Activated CD4-positive, alpha-beta memory T cell treated with anti-CD3 and anti-CD28 coated beads, Interleukin-2, amount 10 ng/mL, durations not matched to agents 7 days and 5 days (primary cell): Measurements from ENCODE around the gene TANC2. TPM values are rescaled to one million over a fixed set of nuclear protein-coding genes. Genes with fewer than 3 reads are reported as not detected.

Experiments
- CTCF ChIA-PET: fragments of 350-600 bp; sonication (Branson Sonifier 250); formaldehyde crosslinking; loops from one replicate; lab custom pipeline; 2021; ENCODE audit warnings: antibody characterized with exemption, inconsistent platforms; lab: Charles Lee
- POLR2A ChIA-PET: fragments of 350-600 bp; sonication (Branson Sonifier 250); formaldehyde crosslinking; loops from one replicate; lab custom pipeline; 2021; ENCODE audit warnings: antibody characterized with exemption; lab: Charles Lee
- DNase-seq: peaks from one replicate; pipeline ENCODE4 v3.0.0-alpha.2; 2020
- H3K27ac Mint-ChIP-seq: one replicate; pipeline ENCODE4 v1.8.0; 2021; ENCODE audit warnings: mild to moderate bottlenecking, mixed read lengths
- H3K27me3 Mint-ChIP-seq: one replicate; pipeline ENCODE4 v1.8.0; 2021; ENCODE audit warnings: mixed read lengths
- H3K36me3 Mint-ChIP-seq: one replicate; pipeline ENCODE4 v1.8.0; 2021; ENCODE audit warnings: low read depth, mixed read lengths
- H3K4me1 Mint-ChIP-seq: one replicate; pipeline ENCODE4 v1.8.0; 2021; ENCODE audit warnings: mixed read lengths
- H3K4me3 Mint-ChIP-seq: one replicate; pipeline ENCODE4 v1.8.0; 2021; ENCODE audit warnings: mild to moderate bottlenecking, mixed read lengths
- H3K9me3 Mint-ChIP-seq: one replicate; pipeline ENCODE4 v1.8.0; 2021; ENCODE audit warnings: mixed read lengths
- total RNA-seq, 2 experiments: library from RNA; stranded (reverse); gene quantifications; one replicate each; pipeline ENCODE4 v1.2.3, GENCODE V29; 2021

TANC2 gene
- total RNA-seq, result 10 to 100 TPM in 1 of 2 experiments, 1 to 10 TPM in 1; 9.0 to 10.6 TPM

- no peaks in the 10 kb centered on the region for H3K9me3 Mint-ChIP-seq
- peaks cover 25% of the 10 kb centered on the region for H3K4me1 Mint-ChIP-seq
- H3K4me3 Mint-ChIP-seq, result peak within 1 kb of the TSS; percentile 84
- H3K27me3 Mint-ChIP-seq, result peaks cover 42% of the 10 kb centered on the region
- no peaks in the 10 kb centered on the region for H3K36me3 Mint-ChIP-seq
- H3K27ac Mint-ChIP-seq, result peak within 1 kb of the TSS; percentile 85
- peak; percentile 79 for DNase-seq
- POLR2A ChIA-PET, result interaction anchor here (0.9 kb wide), 2 partner anchors 255 to 453 kb away, joined by 3 read pairs; no protein-coding TSS in a partner anchor
- CTCF ChIA-PET, result no interaction called here
Observed at GRCh38 chr17:62965686-62966425, at the start of gene TANC2. TANC2 (plus strand) TSS chr17:62966235; CDS start chr17:63009560, 43,325 bp downstream.

- Mint-ChIP-seq H3K4me3 (no peak overlapping the region), H3K27ac (no peak overlapping the region), H3K27me3 (peaks cover 11% of the 10 kb centered on the region), H3K4me1 (no peaks in the 10 kb centered on the region), H3K9me3 (no peaks in the 10 kb centered on the region), H3K36me3 (no peaks in the 10 kb centered on the region)
- ChIA-PET CTCF (no interaction called here), POLR2A (no interaction called here)
- DNase-seq, result no peak
Observed at GRCh38 chr17:62916684-62917571, 49.1 kb upstream of the TANC2 start.

- H3K27ac Mint-ChIP-seq, result no peak overlapping the region
- DNase-seq, result no peak
- ChIA-PET CTCF (no interaction called here), POLR2A (no interaction called here)
- no peaks in the 10 kb centered on the region for H3K4me1 Mint-ChIP-seq
- H3K4me3 Mint-ChIP-seq, result no peak overlapping the region
- peaks cover 9% of the 10 kb centered on the region for H3K27me3 Mint-ChIP-seq
- H3K36me3 Mint-ChIP-seq, result no peaks in the 10 kb centered on the region
- no peaks in the 10 kb centered on the region for H3K9me3 Mint-ChIP-seq
Observed at GRCh38 chr17:62919388-62919787, 46.6 kb upstream of the TANC2 start.

GRCh38 chr17:62920300-62920699 lies 45.7 kb upstream of the TANC2 start:
- CTCF ChIA-PET, result interaction anchor here (1.2 kb wide), 1 partner anchor 14 kb away, joined by 3 read pairs; no protein-coding TSS in a partner anchor
- POLR2A ChIA-PET, result no interaction called here
- Mint-ChIP-seq H3K4me1 (no peaks in the 10 kb centered on the region), H3K36me3 (no peaks in the 10 kb centered on the region), H3K27me3 (peaks cover 8% of the 10 kb centered on the region), H3K9me3 (no peaks in the 10 kb centered on the region), H3K27ac (no peak overlapping the region), H3K4me3 (no peak overlapping the region)
- no peak for DNase-seq

- no peak for DNase-seq
- H3K36me3 Mint-ChIP-seq, result no peaks in the 10 kb centered on the region
- no peaks in the 10 kb centered on the region for H3K9me3 Mint-ChIP-seq
- ChIA-PET POLR2A (no interaction called here), CTCF (no interaction called here)
- no peak overlapping the region for H3K4me3 Mint-ChIP-seq
- H3K27ac Mint-ChIP-seq, result no peak overlapping the region
- H3K27me3 Mint-ChIP-seq, result peaks cover 9% of the 10 kb centered on the region
- no peaks in the 10 kb centered on the region for H3K4me1 Mint-ChIP-seq
Observed at GRCh38 chr17:62921817-62922216, 44.2 kb upstream of the TANC2 start.

- Mint-ChIP-seq H3K4me3 (no peak overlapping the region), H3K36me3 (no peaks in the 10 kb centered on the region)
Observed at GRCh38 chr17:62923258-62924150, 42.5 kb upstream of the TANC2 start.

GRCh38 chr17:62925267-62925836 lies 40.7 kb upstream of the TANC2 start:
- H3K4me3 Mint-ChIP-seq, result no peak overlapping the region
- H3K36me3 Mint-ChIP-seq, result no peaks in the 10 kb centered on the region
- no peaks in the 10 kb centered on the region for H3K9me3 Mint-ChIP-seq
- DNase-seq, result no peak
- CTCF ChIA-PET, result no interaction called here
- no peaks in the 10 kb centered on the region for H3K4me1 Mint-ChIP-seq
- H3K27ac Mint-ChIP-seq, result no peak overlapping the region
- peaks cover 12% of the 10 kb centered on the region for H3K27me3 Mint-ChIP-seq
- POLR2A ChIA-PET, result no interaction called here

More at GRCh38 chr17:62923258-62924150, 42.5 kb upstream of the TANC2 start:
- ChIA-PET POLR2A (no interaction called here), CTCF (no interaction called here)
- Mint-ChIP-seq H3K4me1 (no peaks in the 10 kb centered on the region), H3K27ac (no peak overlapping the region), H3K9me3 (no peaks in the 10 kb centered on the region), H3K27me3 (peaks cover 12% of the 10 kb centered on the region)
- no peak for DNase-seq

- no peaks in the 10 kb centered on the region for H3K36me3 Mint-ChIP-seq
- no peak for DNase-seq
- H3K4me3 Mint-ChIP-seq, result no peak overlapping the region
- peaks cover 13% of the 10 kb centered on the region for H3K27me3 Mint-ChIP-seq
- CTCF ChIA-PET, result no interaction called here
- no peaks in the 10 kb centered on the region for H3K4me1 Mint-ChIP-seq
- POLR2A ChIA-PET, result no interaction called here
- H3K27ac Mint-ChIP-seq, result no peak overlapping the region
- no peaks in the 10 kb centered on the region for H3K9me3 Mint-ChIP-seq
Observed at GRCh38 chr17:62927083-62927482, 39.0 kb upstream of the TANC2 start.

- H3K27me3 Mint-ChIP-seq, result peaks cover 24% of the 10 kb centered on the region
- no peaks in the 10 kb centered on the region for H3K9me3 Mint-ChIP-seq
- H3K4me1 Mint-ChIP-seq, result no peaks in the 10 kb centered on the region
- H3K27ac Mint-ChIP-seq, result no peak overlapping the region
- no peak overlapping the region for H3K4me3 Mint-ChIP-seq
- ChIA-PET POLR2A (interaction anchor here (0.6 kb wide), 1 partner anchor 1348 kb away, joined by 4 read pairs; no protein-coding TSS in a partner anchor), CTCF (no interaction called here)
- no peak for DNase-seq
- no peaks in the 10 kb centered on the region for H3K36me3 Mint-ChIP-seq
Observed at GRCh38 chr17:62929320-62929719, 36.7 kb upstream of the TANC2 start.

GRCh38 chr17:62931101-62931500 lies 34.9 kb upstream of the TANC2 start:
- Mint-ChIP-seq H3K9me3 (no peaks in the 10 kb centered on the region), H3K4me3 (no peak overlapping the region), H3K36me3 (no peaks in the 10 kb centered on the region), H3K27me3 (peaks cover 29% of the 10 kb centered on the region), H3K27ac (no peak overlapping the region), H3K4me1 (no peaks in the 10 kb centered on the region)
- CTCF ChIA-PET, result no interaction called here
- DNase-seq, result no peak
- POLR2A ChIA-PET, result no interaction called here

DNA sequence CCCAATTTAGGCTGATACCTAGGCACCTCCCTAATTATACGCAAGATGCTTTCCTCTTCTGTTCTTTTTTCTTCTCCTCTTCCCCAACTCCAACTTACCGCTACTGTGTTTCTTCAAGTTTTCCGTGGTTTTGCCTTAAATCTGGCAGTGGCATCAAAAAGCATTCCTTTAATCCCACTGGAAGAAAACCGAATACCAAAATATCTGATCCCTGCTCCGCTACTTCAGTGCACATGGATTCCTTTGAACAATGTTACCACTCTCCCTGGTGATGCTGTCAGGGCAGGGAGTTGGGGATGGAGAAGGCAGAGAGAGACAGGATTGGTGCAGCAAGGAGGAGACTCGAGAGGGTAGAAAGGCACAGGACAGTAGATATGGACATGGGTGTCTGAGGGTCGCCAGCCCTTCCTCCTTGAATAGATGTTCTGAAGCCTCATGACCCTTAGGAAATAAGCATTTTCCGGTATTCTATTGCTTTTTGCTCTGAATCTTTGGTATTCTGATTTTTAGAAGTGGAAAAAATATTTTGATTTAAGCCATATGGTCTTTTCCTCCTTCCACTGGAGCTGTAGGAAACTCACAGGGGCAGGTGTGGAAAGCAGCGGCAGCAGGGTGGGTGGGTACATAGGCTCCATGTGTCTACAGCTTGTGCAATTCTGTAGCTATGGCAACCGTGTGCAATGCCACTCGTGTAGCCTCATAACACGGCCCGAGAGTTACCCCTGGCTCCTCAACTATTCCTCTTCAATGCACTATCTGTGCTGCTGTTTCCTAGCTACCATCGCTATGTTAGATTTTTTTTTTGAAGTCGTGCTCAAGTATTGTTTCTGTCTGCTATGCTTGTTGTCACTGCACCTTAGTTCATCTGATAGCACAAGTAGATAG lies 32.3 kb upstream of the TANC2 start:
- Mint-ChIP-seq H3K4me1 (no peaks in the 10 kb centered on the region), H3K27ac (no peak overlapping the region), H3K27me3 (peaks cover 37% of the 10 kb centered on the region), H3K9me3 (no peaks in the 10 kb centered on the region), H3K36me3 (no peaks in the 10 kb centered on the region), H3K4me3 (no peak overlapping the region)
- ChIA-PET POLR2A (no interaction called here), CTCF (interaction anchor here (0.9 kb wide), 1 partner anchor 13 kb away, joined by 3 read pairs; no protein-coding TSS in a partner anchor)
- DNase-seq, result no peak
